Mucosa of descending colon (tissue), 3 donors: ENCODE results near the gene ARHGAP22. TPM values are rescaled to one million over a fixed set of nuclear protein-coding genes. Genes with fewer than 3 reads are reported as not detected.

ENCODE experiments used
- ATAC-seq: fragments of 200-7000 bp; cut with Tn5 transposase; one replicate; pipeline ENCODE4 v1.9.1; 2020; ENCODE audit warnings: mild to moderate bottlenecking, moderate library complexity
- DNase-seq, 3 donors: peaks; one replicate each; pipeline ENCODE4 v3.0.0-alpha.2; 2020
- H3K36me3 ChIP-seq: fragments of 200-600 bp; one replicate; pipeline ENCODE4 v1.8.0; 2021; ENCODE audit warnings: low read depth, mild to moderate bottlenecking
- H3K4me1 ChIP-seq: fragments of 200-600 bp; one replicate; pipeline ENCODE4 v1.8.0; 2021; ENCODE audit warnings: low read depth, mild to moderate bottlenecking
- H3K4me3 ChIP-seq: fragments of 200-600 bp; one replicate; pipeline ENCODE4 v1.8.0; 2021; ENCODE audit warnings: mild to moderate bottlenecking
- H3K9me3 ChIP-seq: fragments of 200-600 bp; one replicate; pipeline ENCODE4 v1.8.0; 2021; ENCODE audit warnings: mild to moderate bottlenecking
- CTCF ChIP-seq: fragments of 200-600 bp; IDR thresholded peaks from one replicate; pipeline ENCODE4 v1.8.0; 2022; ENCODE audit warnings: antibody characterized with exemption, mild to moderate bottlenecking
- intact Hi-C, 2 donors: fragments of 100-400 bp; cut with DNase I in 1 of 2; cut with micrococcal nuclease in 1 of 2; formaldehyde crosslinking; loops; one replicate each; pipeline versions ENCODE4 v1.11.0 to v1.11.1; 2022; cut with DNase I, micrococcal nuclease
- total RNA-seq, 3 donors: library from RNA; stranded (reverse); fragmentation: NEBNext Ultra II Directional in 2 of 3; extraction: Animal tissue kit (Norgen Biotek cat#: 25700) in 2 of 3; gene quantifications; one replicate each; pipeline versions ENCODE4 v1.2.1 to v1.2.4, GENCODE V29; 2021 to 2023
- donor health status: DM: no; HTN: no; CAD: no; lungs with moderate emphysema.
- donor health status: DM: no; HTN: no; CAD: no.
- donor health status: DM: no; HTN: yes; CAD: no.

The ARHGAP22 gene
- total RNA-seq, 3 donors from 2014 or later = 0.93 to 5.9 (median 1.3) TPM

GRCh38 chr10:48517482-48517881 lies 87.4 kb downstream of the ARHGAP22 start:
- no peak overlapping the region for H3K4me3 ChIP-seq
- DNase-seq (no peak), ATAC-seq (no peak)
- peaks cover 17% of the 10 kb centered on the region for H3K9me3 ChIP-seq
- H3K36me3 ChIP-seq = no peaks in the 10 kb centered on the region
- H3K4me1 ChIP-seq = no peaks in the 10 kb centered on the region
- intact Hi-C loops = no loop called here
- TF ChIP-seq CTCF = no peak

GRCh38 chr10:48516911-48517310 lies 88.0 kb downstream of the ARHGAP22 start:
- intact Hi-C loops = no loop called here

GRCh38 chr10:48514916-48515315 lies 90.0 kb downstream of the ARHGAP22 start:
- Histone ChIP-seq H3K9me3 (peaks cover 17% of the 10 kb centered on the region), H3K36me3 (no peaks in the 10 kb centered on the region), H3K4me3 (no peak overlapping the region), H3K4me1 (no peaks in the 10 kb centered on the region)
- intact Hi-C loops = no loop called here
- DNase-seq (no peak), ATAC-seq (no peak)
- no peak for TF ChIP-seq CTCF

More at GRCh38 chr10:48516911-48517310, 88.0 kb downstream of the ARHGAP22 start:
- H3K4me1 ChIP-seq = no peaks in the 10 kb centered on the region
- ATAC-seq = no peak
- no peak for DNase-seq
- no peaks in the 10 kb centered on the region for H3K36me3 ChIP-seq
- no peak overlapping the region for H3K4me3 ChIP-seq
- peaks cover 17% of the 10 kb centered on the region for H3K9me3 ChIP-seq
- TF ChIP-seq CTCF = no peak

- ATAC-seq (no peak), DNase-seq (no peak)
- Histone ChIP-seq H3K36me3 (no peaks in the 10 kb centered on the region), H3K4me3 (no peak overlapping the region), H3K4me1 (no peaks in the 10 kb centered on the region), H3K9me3 (peaks cover 17% of the 10 kb centered on the region)
- no peak for TF ChIP-seq CTCF
- intact Hi-C loops = no loop called here
Measured at GRCh38 chr10:48514255-48514654, 90.6 kb downstream of the ARHGAP22 start.

GRCh38 chr10:48512861-48513260 lies 92.0 kb downstream of the ARHGAP22 start:
- ATAC-seq (no peak), DNase-seq (no peak)
- no peaks in the 10 kb centered on the region for H3K4me1 ChIP-seq
- no peak overlapping the region for H3K4me3 ChIP-seq
- H3K36me3 ChIP-seq = no peaks in the 10 kb centered on the region
- intact Hi-C loops = no loop called here
- H3K9me3 ChIP-seq = peaks cover 17% of the 10 kb centered on the region
- no peak for TF ChIP-seq CTCF

GRCh38 chr10:48511875-48512231 lies 93.0 kb downstream of the ARHGAP22 start:
- no peaks in the 10 kb centered on the region for H3K4me1 ChIP-seq
- intact Hi-C loops = no loop called here
- DNase-seq (no peak), ATAC-seq (peak; percentile 54)
- H3K4me3 ChIP-seq = no peak overlapping the region
- TF ChIP-seq CTCF = no peak
- H3K36me3 ChIP-seq = no peaks in the 10 kb centered on the region
- H3K9me3 ChIP-seq = peaks cover 17% of the 10 kb centered on the region
